LNCaP clone FGC (cell line): ENCODE results near the gene ZNF593OS.

ENCODE experiments used
- DNase-seq: peaks from one replicate; pipeline ENCODE4 v3.0.0-alpha.2; 2011; ENCODE audit warnings: low read depth
- H3K4me3 ChIP-seq: 2 replicates; pipeline ENCODE4 v1.5.1; 2011; ENCODE audit warnings: mild to moderate bottlenecking, low read depth, low read length, control low read depth
- CTCF ChIP-seq: IDR thresholded peaks from 2 replicates; pipeline ENCODE4 v1.5.1; 2012; ENCODE audit warnings: mild to moderate bottlenecking; ENCODE audit not compliant: control insufficient read depth, insufficient read depth; ENCODE audit errors: extremely low read depth

The ZNF593OS gene

GRCh38 chr1:26153966-26154532, 17.6 kb downstream of the ZNF593OS start:
- no peak for TF ChIP-seq CTCF
- H3K4me3 ChIP-seq: no peak overlapping the region
- DNase-seq: no peak

GRCh38 chr1:26148887-26149286, 22.7 kb downstream of the ZNF593OS start:
- no peak overlapping the region for H3K4me3 ChIP-seq
- no peak for TF ChIP-seq CTCF
- no peak for DNase-seq

GRCh38 chr1:26145960-26146294, 25.7 kb downstream of the ZNF593OS start:
- DNase-seq: no peak
- H3K4me3 ChIP-seq: no peak overlapping the region
- TF ChIP-seq CTCF: no peak

GRCh38 chr1:26145041-26145959, 26.3 kb downstream of the ZNF593OS start:
- DNase-seq: peak; percentile 18
- H3K4me3 ChIP-seq: no peak overlapping the region
- TF ChIP-seq CTCF: peak; percentile 50

- DNase-seq: no peak
- TF ChIP-seq CTCF: no peak
- H3K4me3 ChIP-seq: no peak overlapping the region
Observed at GRCh38 chr1:26142159-26142558, 29.5 kb downstream of the ZNF593OS start.

GRCh38 chr1:26138974-26139558, 32.6 kb downstream of the ZNF593OS start:
- TF ChIP-seq CTCF: no peak
- no peak for DNase-seq
- no peak overlapping the region for H3K4me3 ChIP-seq

GRCh38 chr1:26134466-26134865, 37.2 kb downstream of the ZNF593OS start:
- no peak for TF ChIP-seq CTCF
- no peak overlapping the region for H3K4me3 ChIP-seq
- no peak for DNase-seq
